Trophoblast cell (in vitro differentiated cells and primary cell): Measurements from ENCODE around the gene NELFB.

Experiments used
- DNase-seq, 2 donors: peaks; one replicate each; pipeline ENCODE4 v3.0.0-alpha.2; 2016
- H2AFZ ChIP-seq: 2 replicates; pipeline ENCODE4 v1.6.1; 2013; ENCODE audit warnings: low read length, moderate library complexity, mild to moderate bottlenecking; ENCODE audit not compliant: insufficient read depth, poor library complexity
- H2AK5ac ChIP-seq: 2 replicates; pipeline ENCODE4 v1.6.1; 2013; ENCODE audit warnings: mild to moderate bottlenecking, low read length
- H2BK120ac ChIP-seq: 2 replicates; pipeline ENCODE4 v1.6.1; 2013; ENCODE audit warnings: low read length, mild to moderate bottlenecking, moderate library complexity; ENCODE audit not compliant: insufficient read depth, poor library complexity
- H2BK12ac ChIP-seq: 2 replicates; pipeline ENCODE4 v1.6.1; 2013; ENCODE audit warnings: mild to moderate bottlenecking, low read length, moderate library complexity
- H2BK5ac ChIP-seq: 2 replicates; pipeline ENCODE4 v1.6.1; 2013; ENCODE audit warnings: low read length, low read depth, moderate library complexity, mild to moderate bottlenecking; ENCODE audit not compliant: poor library complexity
- H3K14ac ChIP-seq: 2 replicates; pipeline ENCODE4 v1.6.1; 2013; ENCODE audit warnings: mild to moderate bottlenecking, low read length
- H3K18ac ChIP-seq: 2 replicates; pipeline ENCODE4 v1.6.1; 2013; ENCODE audit warnings: mild to moderate bottlenecking, low read length
- H3K23ac ChIP-seq: 2 replicates; pipeline ENCODE4 v1.6.1; 2013; ENCODE audit warnings: low read length
- H3K27ac ChIP-seq: 2 replicates; pipeline ENCODE4 v1.5.1; 2013; ENCODE audit warnings: low read depth, mild to moderate bottlenecking, inconsistent platforms, low read length, moderate library complexity
- H3K27me3 ChIP-seq: 2 replicates; pipeline ENCODE4 v1.6.1; 2013; ENCODE audit warnings: inconsistent platforms, mild to moderate bottlenecking, low read length, moderate library complexity; ENCODE audit not compliant: insufficient read depth
- H3K36me3 ChIP-seq, 2 experiments: 1 replicate in 1 of 2; 2 replicates in 1 of 2; pipeline ENCODE4 v1.6.1; 2013; ENCODE audit warnings: low read length in 2 of 2, mild to moderate bottlenecking in 2 of 2, moderate library complexity in 1 of 2; ENCODE audit not compliant: insufficient read depth in 2 of 2, control insufficient read depth in 1 of 2
- H3K4ac ChIP-seq: 2 replicates; pipeline ENCODE4 v1.6.1; 2013; ENCODE audit warnings: low read depth, mild to moderate bottlenecking, low read length, moderate library complexity
- H3K4me1 ChIP-seq, 2 experiments: 1 replicate in 1 of 2; 2 replicates in 1 of 2; pipeline ENCODE4 v1.6.1; 2013; ENCODE audit warnings: low read length in 2 of 2, mild to moderate bottlenecking in 2 of 2, moderate library complexity in 1 of 2; ENCODE audit not compliant: insufficient read depth in 2 of 2, control insufficient read depth in 1 of 2
- H3K4me2 ChIP-seq: 2 replicates; pipeline ENCODE4 v1.6.1; 2013; ENCODE audit warnings: inconsistent platforms, mild to moderate bottlenecking, low read length, moderate library complexity
- H3K4me3 ChIP-seq: 2 replicates; pipeline ENCODE4 v1.5.1; 2013; ENCODE audit warnings: mild to moderate bottlenecking, low read depth, low read length, inconsistent platforms
- H3K79me1 ChIP-seq: one replicate; pipeline ENCODE4 v1.6.1; 2013; ENCODE audit warnings: low read length
- H3K79me2 ChIP-seq: 2 replicates; pipeline ENCODE4 v1.6.1; 2013; ENCODE audit warnings: low read length, mild to moderate bottlenecking; ENCODE audit not compliant: control insufficient read depth, insufficient read depth, poor library complexity
- H3K9ac ChIP-seq: 2 replicates; pipeline ENCODE4 v1.6.1; 2013; ENCODE audit warnings: mild to moderate bottlenecking, low read length
- H3K9me3 ChIP-seq: 2 replicates; pipeline ENCODE4 v1.6.1; 2013; ENCODE audit warnings: low read depth, mild to moderate bottlenecking, control low read depth, inconsistent platforms, low read length; ENCODE audit not compliant: insufficient read depth
- H4K12ac ChIP-seq: 2 replicates; pipeline ENCODE4 v1.6.1; 2013; ENCODE audit warnings: low read depth, mild to moderate bottlenecking, low read length, moderate library complexity
- H4K8ac ChIP-seq: 2 replicates; pipeline ENCODE4 v1.6.1; 2013; ENCODE audit warnings: low read depth, mild to moderate bottlenecking, low read length, moderate library complexity
- H4K91ac ChIP-seq: one replicate; pipeline ENCODE4 v1.6.1; 2013; ENCODE audit warnings: low read depth, mild to moderate bottlenecking, low read length, moderate library complexity
- WGBS: extraction: QIAGEN DNeasy Blood & Tissue Kit; methylation state at CpG from one replicate; pipeline ENCODE4 v1.1.7; 2013; ENCODE audit warnings: missing lambda C conversion rate; ENCODE audit not compliant: insufficient read length, insufficient coverage; ENCODE audit errors: extremely low coverage; 5-methylcytosine and 5-hydroxymethylcytosine counted together

The NELFB gene

DNA sequence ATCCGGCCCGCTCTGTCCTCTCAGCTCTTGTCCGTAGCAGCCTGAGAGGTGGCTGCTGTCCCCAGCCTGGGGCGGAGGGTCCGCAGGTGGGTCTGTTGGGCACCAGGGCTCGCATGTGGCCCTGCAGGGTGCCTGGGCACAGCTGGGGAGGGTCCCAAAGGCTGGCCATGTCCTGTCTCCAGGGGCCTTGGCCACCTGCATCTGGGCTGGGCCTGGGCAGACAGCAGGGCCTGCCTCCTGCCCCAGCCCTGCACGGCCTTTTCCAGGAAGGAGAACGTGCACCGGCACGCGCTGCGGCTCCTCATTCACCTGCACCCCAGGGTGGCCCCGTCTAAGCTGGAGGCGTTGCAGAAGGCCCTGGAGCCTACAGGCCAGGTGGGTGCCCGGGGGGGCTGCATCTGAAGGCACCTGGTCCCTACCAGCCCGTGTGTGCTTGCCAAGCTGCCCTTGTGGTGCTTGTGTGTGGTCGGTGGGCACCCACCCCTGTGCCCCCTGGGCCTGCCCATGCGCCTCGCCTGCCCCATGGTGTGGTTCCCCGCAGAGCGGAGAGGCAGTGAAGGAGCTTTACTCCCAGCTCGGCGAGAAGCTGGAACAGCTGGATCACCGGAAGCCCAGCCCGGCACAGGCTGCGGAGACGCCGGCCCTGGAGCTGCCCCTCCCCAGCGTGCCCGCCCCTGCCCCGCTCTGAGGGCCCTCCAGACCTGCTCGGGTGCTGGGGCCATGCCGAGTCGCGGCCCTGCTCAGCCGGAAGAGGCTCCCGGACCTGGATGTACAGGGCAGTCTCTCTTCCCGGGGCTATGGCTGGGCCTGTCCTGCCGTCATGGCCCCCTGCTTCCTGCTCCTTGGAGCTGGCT is 17.3 kb downstream of the NELFB start:
- H3K4me1 ChIP-seq, result peaks cover 11% of the 10 kb centered on the region in 2 experiments

DNA sequence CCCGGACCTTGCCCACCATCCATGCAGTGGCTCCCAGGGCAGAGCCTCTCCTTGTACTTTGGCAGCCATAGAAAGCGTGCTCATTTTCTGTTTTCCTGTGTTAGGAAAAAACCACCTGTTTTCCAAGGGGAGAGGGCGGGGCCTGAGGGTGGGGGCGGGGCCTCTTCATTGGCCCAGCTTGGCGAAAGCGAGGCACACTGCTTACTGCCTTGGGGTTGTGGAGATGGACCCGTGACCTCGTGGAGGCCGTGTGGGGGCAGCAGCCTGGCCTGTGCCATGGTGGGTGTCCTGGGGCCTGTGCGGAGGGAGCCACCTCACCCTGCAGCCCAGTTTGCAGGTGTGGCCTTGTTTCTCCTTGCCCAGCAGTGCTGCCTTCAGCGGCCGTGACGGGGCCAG is 18.0 kb downstream of the NELFB start:
- H4K8ac ChIP-seq, result no peak overlapping the region
- WGBS, result no CpG with 5 or more reads among the region's 13 CpGs
- H3K27ac ChIP-seq, result no peak overlapping the region
- peaks cover 8% of the 10 kb centered on the region for H3K79me1 ChIP-seq
- H3K9me3 ChIP-seq, result no peaks in the 10 kb centered on the region
- no peak overlapping the region for H3K14ac ChIP-seq
- H3K9ac ChIP-seq, result no peak overlapping the region
- H3K4me3 ChIP-seq, result no peak overlapping the region
- H2AK5ac ChIP-seq, result no peak overlapping the region
- H3K18ac ChIP-seq, result no peak overlapping the region
- H2BK5ac ChIP-seq, result no peak overlapping the region
- peaks cover 49 to 53% of the 10 kb centered on the region in 2 experiments for H3K36me3 ChIP-seq
- no peaks in the 10 kb centered on the region for H3K27me3 ChIP-seq
- peaks cover 3% of the 10 kb centered on the region for H3K79me2 ChIP-seq
- no peak overlapping the region for H2BK120ac ChIP-seq
- H4K12ac ChIP-seq, result no peak overlapping the region
- H4K91ac ChIP-seq, result no peak overlapping the region
- no peak overlapping the region for H2BK12ac ChIP-seq
- H3K4me1 ChIP-seq, result peaks cover 11 to 13% of the 10 kb centered on the region in 2 experiments
- H3K23ac ChIP-seq, result no peak overlapping the region
- H3K4me2 ChIP-seq, result no peak overlapping the region
- H3K4ac ChIP-seq, result no peak overlapping the region
- DNase-seq, result no peak
- no peak overlapping the region for H2AFZ ChIP-seq

More for the DNA sequence above, 17.3 kb downstream of the NELFB start:
- no peak for DNase-seq
- no peak overlapping the region for H3K4me3 ChIP-seq
- no peak overlapping the region for H3K9ac ChIP-seq
- no peak overlapping the region for H3K18ac ChIP-seq
- H3K79me2 ChIP-seq, result no peaks in the 10 kb centered on the region
- no peak overlapping the region for H4K91ac ChIP-seq
- H2AFZ ChIP-seq, result no peak overlapping the region
- H3K27ac ChIP-seq, result no peak overlapping the region
- H2AK5ac ChIP-seq, result no peak overlapping the region
- no peak overlapping the region for H3K4ac ChIP-seq
- no peak overlapping the region for H4K12ac ChIP-seq
- H2BK5ac ChIP-seq, result no peak overlapping the region
- WGBS, result no CpG with 5 or more reads among the region's 39 CpGs
- no peak overlapping the region for H2BK12ac ChIP-seq
- no peak overlapping the region for H2BK120ac ChIP-seq
- H3K27me3 ChIP-seq, result no peaks in the 10 kb centered on the region
- H3K14ac ChIP-seq, result no peak overlapping the region
- H3K36me3 ChIP-seq, result peaks cover 55 to 57% of the 10 kb centered on the region in 2 experiments
- H3K9me3 ChIP-seq, result no peaks in the 10 kb centered on the region
- H3K23ac ChIP-seq, result no peak overlapping the region
- no peak overlapping the region for H3K4me2 ChIP-seq
- peaks cover 3% of the 10 kb centered on the region for H3K79me1 ChIP-seq
- no peak overlapping the region for H4K8ac ChIP-seq

DNA sequence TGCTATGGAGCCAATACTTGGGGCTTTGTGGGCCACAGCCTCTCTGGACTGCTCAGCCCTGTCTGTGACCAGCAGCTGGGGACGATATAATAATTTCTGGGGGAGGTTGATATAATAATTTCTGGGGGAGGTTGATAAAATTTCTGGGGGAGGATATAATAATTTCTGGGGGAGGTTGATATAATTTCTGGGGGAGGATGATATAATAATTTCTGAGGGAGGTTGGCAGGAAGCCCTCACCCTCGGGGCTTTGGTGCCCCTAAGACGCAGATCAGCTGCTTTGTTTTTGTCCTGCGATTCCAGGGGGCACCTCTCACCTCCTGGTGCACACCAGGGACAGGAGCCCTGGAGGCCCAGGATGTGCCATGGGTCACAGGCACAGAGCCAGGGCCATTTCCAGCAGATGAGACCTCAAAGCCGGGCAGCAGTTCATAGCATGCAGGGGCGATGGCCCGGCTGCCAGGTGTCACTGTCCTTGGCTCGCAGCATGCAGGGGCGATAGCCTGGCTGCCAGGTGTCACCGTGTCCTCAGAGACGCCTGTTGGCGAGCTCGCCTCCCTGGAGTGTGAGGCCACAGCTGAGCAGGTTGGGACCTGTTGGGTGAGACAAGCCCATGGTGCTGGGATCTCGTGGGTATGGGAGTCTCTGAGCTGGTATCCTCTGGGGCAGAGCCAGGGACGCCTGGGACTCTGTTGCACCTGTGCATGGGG is 18.6 kb downstream of the NELFB start:
- Histone ChIP-seq H3K79me1 (peaks cover 11% of the 10 kb centered on the region), H3K9me3 (no peaks in the 10 kb centered on the region), H3K18ac (no peak overlapping the region), H2AK5ac (no peak overlapping the region), H3K27me3 (no peaks in the 10 kb centered on the region), H3K27ac (no peak overlapping the region), H3K4me1 (peaks cover 14 to 17% of the 10 kb centered on the region in 2 experiments), H3K36me3 (peaks cover 46 to 51% of the 10 kb centered on the region in 2 experiments), H2BK12ac (no peak overlapping the region), H4K12ac (no peak overlapping the region), H3K23ac (no peak overlapping the region), H3K4me3 (peak overlapping the region; percentile 21), H4K8ac (no peak overlapping the region), H3K4me2 (no peak overlapping the region), H4K91ac (no peak overlapping the region), H3K4ac (no peak overlapping the region), H3K9ac (no peak overlapping the region), H3K14ac (no peak overlapping the region), H2BK5ac (no peak overlapping the region), H3K79me2 (peaks cover 5% of the 10 kb centered on the region), H2BK120ac (no peak overlapping the region), H2AFZ (no peak overlapping the region)
- DNase-seq, result no peak
- WGBS, result no CpG with 5 or more reads among the region's 15 CpGs

DNA sequence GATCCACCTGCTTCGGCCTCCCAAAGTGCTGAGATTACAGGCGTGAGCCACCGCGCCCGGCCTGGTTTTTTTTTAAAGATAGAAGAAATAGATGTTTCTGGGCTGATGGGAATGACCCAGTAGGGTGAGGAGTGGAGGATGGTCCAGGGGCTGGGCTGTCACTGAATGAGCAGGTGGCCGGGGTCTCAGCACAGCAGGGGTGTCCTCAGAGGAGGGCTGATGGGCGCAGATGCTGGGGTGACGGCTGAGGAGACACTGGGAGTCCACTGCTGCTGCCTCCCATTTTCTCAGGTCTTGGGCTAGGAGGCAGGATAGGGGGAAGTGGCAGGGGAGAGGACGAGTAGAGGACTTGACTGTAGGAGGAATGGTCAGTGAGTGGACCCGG is 20.1 kb downstream of the NELFB start:
- no CpG with 5 or more reads among the region's 10 CpGs for WGBS

More for the DNA sequence above, 20.1 kb downstream of the NELFB start:
- Histone ChIP-seq H2BK120ac (no peak overlapping the region), H3K4me1 (peaks cover 16 to 19% of the 10 kb centered on the region in 2 experiments), H3K79me2 (peaks cover 5% of the 10 kb centered on the region), H3K18ac (no peak overlapping the region), H3K14ac (no peak overlapping the region), H4K91ac (no peak overlapping the region), H3K27me3 (no peaks in the 10 kb centered on the region), H3K4me2 (no peak overlapping the region), H2BK5ac (no peak overlapping the region), H2BK12ac (no peak overlapping the region), H3K79me1 (peaks cover 11% of the 10 kb centered on the region), H3K23ac (no peak overlapping the region), H3K36me3 (peaks cover 48 to 52% of the 10 kb centered on the region in 2 experiments), H3K9me3 (peaks cover 12% of the 10 kb centered on the region), H4K12ac (no peak overlapping the region), H3K4ac (no peak overlapping the region), H4K8ac (no peak overlapping the region), H2AK5ac (no peak overlapping the region), H3K27ac (no peak overlapping the region), H3K4me3 (no peak overlapping the region), H2AFZ (no peak overlapping the region), H3K9ac (no peak overlapping the region)
- DNase-seq, result no peak
